Stimulated activated CD4-positive, alpha-beta T cell treated with anti-CD3 and anti-CD28 coated beads, Interleukin-15, amount 100 ng/mL, for 1 hour (primary cell): Measurements from ENCODE around the gene MTMR3.

Experiments used
- DNase-seq, 2 donors: peaks; one replicate each; pipeline ENCODE4 v3.0.0-alpha.2; 2020; ENCODE audit warnings: low read depth in 1 of 2, low spot score in 1 of 2

Gene MTMR3

GRCh38 chr22:29914165-29914564 lies 31.2 kb downstream of the MTMR3 start:
- no peak for DNase-seq

- no peak for DNase-seq
Observed at GRCh38 chr22:29914991-29915533, 32.1 kb downstream of the MTMR3 start.

GRCh38 chr22:29916007-29916544 lies 33.1 kb downstream of the MTMR3 start:
- no peak for DNase-seq

GRCh38 chr22:29917052-29917902 lies 34.3 kb downstream of the MTMR3 start:
- DNase-seq = no peak

DNA sequence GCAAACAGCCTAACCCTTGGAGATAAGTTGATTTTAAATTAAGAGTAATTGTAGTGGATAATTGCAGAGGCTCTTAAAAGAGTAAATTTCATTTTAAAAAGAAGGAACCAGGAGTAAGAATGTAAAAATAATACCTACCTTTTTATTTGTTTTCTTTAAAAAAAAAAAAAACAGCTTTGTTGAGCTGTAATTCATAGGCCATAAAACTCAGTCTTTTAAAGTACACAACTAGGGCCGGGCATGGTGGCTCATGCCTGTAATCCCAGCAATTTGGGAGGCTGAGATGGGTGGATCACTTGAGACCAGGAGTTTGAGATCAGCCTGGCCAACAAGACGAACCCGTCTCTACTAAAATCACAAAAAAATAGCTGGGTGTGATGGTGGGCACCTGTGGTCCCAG lies 42.4 kb downstream of the MTMR3 start:
- DNase-seq = no peak

GRCh38 chr22:29926057-29926456 lies 43.1 kb downstream of the MTMR3 start:
- no peak for DNase-seq

GRCh38 chr22:29932136-29932535 lies 49.2 kb downstream of the MTMR3 start:
- DNase-seq = no peak

DNA sequence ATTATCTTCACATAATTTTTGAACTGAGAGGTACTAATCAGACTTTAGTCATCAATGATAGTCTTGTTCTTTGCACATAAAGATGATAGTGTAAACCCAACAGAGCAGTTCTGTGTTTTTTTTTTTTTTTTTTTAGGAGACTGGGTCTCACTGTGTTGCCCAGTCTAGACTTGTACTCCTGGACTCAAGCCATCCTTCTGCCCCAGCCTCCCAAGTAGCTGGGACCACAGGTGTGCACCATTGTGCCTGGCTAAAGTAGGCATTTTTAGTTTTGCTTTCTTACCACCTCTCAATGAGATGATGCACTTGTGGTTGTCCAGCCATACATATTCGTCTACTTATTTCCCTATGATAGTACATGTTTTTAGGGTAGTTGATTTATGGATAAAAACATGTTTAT lies 50.6 kb downstream of the MTMR3 start:
- no peak for DNase-seq

GRCh38 chr22:29934596-29934995 lies 51.6 kb downstream of the MTMR3 start:
- no peak for DNase-seq

- no peak for DNase-seq
Observed at GRCh38 chr22:29936186-29936585, 53.2 kb downstream of the MTMR3 start.

GRCh38 chr22:29937940-29938693 lies 55.1 kb downstream of the MTMR3 start:
- DNase-seq = no peak

DNA sequence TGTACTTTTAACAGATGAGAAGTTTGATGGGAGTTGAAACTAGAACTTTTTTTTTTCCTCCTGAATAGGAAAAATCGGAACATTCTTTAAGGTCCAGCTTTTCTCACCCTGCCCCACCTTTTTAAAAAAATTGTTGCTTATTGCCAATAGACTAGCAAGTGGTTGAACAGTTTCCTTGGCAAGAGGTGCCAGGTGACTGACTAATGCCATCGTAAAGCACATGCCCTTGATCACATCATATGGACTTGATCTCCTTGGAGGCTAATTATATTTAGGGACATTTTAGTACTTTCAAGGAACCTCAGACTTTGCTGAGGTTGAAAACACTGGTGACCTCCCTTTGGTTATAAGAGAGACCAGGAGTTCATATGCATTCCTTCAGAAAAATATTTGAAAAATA lies 57.6 kb downstream of the MTMR3 start:
- no peak for DNase-seq

- DNase-seq = no peak
Observed at GRCh38 chr22:29944339-29944738, 61.4 kb downstream of the MTMR3 start.

DNA sequence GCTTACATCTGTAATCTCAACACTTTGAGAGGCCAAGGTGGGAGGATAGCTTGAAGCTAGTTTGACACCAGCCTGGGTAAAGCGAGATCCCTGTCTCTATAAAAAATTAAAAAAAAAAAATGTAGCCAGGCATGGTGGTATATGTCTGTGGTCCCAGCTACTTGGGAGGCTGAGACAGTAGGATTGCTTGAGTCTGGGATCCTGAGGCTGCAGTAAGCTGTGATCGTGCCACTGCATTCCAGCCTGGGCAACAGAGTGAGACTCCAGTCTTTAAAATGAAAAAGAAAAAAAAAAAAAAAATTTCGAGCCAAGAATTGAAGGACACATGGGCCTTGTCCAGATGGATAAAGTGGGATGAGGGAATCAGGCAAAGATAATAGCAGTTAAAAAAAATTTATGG lies 62.5 kb downstream of the MTMR3 start:
- DNase-seq = no peak

DNA sequence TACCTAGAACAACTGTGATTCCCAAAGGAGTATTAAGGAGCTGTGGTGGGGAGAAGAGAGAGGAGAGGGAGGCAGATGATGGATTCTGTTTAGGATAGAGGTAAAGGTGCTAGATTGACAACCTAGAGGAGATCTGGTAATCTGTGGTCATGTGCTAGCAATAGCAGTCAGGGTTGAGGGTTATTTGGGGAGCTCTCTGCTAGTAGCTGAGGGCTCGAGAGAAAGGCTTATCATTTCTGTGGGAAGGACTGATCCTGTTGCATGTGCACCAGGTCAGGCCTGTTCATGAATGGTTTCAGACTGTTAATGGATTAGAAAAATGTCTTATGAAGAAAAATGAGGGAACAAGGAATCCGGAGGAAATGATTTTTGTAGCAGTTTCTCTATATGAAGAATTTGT lies 63.2 kb downstream of the MTMR3 start:
- DNase-seq = no peak

- no peak for DNase-seq
Observed at GRCh38 chr22:29947410-29948384, 64.7 kb downstream of the MTMR3 start.

DNA sequence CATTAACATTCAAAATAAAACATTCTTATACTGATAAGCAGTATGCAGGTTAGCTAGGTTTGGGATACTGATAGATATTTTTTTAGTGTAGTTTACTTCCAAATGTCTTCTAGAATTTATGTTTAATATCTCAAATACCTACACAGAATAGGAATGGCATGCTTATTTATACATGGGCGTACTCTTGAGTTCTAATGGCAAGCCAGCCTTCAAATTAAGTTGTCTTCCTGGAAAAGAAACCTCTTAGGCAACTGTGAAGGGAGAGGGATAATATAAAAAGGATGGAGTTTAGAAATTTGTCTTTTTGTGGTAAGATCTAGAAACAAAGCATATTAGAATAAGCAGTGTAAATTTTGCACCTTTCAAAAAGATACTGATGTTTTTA lies 65.4 kb downstream of the MTMR3 start:
- DNase-seq = no peak

DNA sequence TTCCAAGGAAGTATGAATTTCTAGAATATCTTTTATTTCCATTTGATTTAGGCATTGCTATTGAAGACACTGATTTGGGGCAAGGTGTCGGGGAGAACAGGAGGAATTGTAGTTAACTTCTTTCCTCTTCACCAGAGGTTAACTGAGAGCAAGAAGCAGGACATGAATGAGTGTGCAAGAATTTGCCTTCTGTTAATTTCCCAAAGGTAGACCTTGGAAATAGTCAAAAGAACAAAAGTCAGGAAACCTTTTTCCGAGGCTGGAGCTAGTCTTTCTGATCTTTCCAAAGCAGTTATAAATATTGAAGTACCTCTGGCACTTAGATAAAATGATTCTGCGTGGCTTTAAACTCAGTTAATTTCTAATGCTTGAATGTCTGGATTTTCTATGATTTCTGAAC lies 66.9 kb downstream of the MTMR3 start:
- DNase-seq = no peak

DNA sequence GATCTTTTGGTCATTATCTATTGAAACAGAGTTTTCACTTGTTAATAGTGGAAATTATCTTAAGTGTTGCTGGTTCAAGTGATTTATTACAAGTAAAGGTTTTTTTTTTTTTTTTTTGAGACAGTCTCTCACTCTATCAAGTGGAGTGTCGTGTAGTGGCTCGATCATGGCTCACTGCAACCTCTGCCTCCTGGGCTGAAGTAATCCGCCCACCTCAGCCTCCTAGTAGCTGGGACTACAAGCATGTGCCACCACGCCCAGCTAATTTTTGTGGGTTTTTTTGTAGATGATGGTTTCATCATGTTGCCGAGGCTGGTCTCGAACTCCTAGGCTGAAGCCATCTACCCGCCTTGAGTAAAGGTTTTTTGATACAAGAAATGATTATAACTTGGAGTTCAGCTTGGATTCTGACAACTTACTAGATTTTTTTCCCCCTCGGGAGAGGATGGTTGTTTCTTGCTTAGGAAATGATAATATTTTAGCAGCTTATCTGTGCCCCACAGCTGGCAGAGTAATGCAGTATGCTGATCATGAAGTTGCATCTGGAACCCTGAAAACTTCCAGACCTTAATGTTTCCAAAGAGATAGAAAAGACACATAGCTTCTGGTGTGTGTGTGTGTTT lies 68.9 kb downstream of the MTMR3 start:
- no peak for DNase-seq

DNA sequence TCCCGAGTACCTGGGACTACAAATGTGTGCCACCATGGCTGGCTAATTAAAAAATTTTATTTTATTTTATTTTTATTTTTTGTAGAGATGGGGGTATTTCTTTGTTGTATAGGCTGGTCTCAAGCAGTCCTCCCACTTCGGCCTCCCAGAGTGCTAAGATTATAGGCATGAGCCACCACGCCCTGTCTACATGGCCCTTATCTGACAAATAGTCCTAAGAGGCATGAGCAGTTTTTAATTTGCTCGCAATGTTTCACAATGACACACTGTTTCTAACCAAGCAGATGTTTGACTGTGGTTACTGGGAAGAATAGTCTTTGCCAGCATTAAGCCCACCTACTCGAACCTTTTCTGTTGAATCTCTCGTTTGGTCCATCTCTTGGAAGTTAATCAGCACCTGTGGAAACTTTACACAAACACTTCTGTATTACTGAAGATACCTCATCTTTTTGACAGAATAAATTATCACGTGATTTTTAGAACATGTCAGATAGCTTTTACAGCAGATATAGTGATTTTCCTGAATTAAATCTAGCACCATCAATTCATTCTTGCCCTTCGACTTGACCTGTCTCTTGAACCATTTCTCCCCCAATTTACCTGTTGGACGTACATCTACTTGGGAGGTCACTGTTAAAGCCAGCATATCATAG lies 71.4 kb downstream of the MTMR3 start:
- DNase-seq = no peak
